Measurements from ENCODE around the gene PADI6.
"Not testable (repeated sequence)": the region's sequence is repeated elsewhere in the genome, so short reads cannot be mapped to it uniquely, and the experiment has no call there.

The PADI6 gene

DNA sequence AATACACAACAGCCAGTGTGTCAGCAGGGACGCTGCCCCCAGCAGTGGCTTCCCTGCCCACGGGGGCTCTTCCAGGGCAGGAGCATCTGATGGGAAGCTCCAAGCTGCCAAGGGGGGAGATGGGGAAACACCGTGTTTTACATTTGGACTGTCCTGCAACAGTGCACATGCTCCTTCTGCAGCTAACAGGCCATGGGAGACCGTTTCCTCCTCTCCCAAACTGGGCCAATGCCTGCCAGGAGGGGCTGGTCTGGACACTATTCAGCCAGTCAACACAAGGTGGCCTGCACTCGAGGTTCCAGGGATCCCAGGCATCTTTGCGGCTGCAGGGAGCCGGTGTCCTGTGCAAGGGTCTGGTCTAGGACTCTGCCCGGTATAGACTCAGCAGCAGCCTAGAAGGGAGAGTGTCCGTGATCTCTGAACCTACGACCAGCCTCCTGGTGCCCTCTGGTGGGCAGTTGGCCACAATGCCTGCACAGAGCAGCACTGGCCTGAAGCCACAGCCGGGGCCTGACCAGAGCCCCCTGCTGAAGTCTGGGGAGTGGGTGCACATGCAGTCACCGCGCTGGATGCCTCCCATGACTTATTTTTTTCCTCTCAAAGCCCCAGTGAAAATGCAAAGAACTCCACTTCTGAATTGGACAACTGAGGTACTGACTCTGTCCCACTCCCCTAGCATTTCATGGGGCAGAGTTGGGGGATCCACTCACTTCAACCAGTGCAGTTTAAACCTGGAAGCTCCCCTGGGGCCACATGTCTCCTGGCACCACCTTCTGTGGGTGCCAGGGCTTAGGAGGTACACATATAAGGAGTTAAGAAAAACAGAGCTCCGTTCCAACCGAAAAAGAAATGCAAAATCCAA is 34.1 kb downstream of the PADI6 start:
- peak; percentile 26 for DNase-seq

DNA sequence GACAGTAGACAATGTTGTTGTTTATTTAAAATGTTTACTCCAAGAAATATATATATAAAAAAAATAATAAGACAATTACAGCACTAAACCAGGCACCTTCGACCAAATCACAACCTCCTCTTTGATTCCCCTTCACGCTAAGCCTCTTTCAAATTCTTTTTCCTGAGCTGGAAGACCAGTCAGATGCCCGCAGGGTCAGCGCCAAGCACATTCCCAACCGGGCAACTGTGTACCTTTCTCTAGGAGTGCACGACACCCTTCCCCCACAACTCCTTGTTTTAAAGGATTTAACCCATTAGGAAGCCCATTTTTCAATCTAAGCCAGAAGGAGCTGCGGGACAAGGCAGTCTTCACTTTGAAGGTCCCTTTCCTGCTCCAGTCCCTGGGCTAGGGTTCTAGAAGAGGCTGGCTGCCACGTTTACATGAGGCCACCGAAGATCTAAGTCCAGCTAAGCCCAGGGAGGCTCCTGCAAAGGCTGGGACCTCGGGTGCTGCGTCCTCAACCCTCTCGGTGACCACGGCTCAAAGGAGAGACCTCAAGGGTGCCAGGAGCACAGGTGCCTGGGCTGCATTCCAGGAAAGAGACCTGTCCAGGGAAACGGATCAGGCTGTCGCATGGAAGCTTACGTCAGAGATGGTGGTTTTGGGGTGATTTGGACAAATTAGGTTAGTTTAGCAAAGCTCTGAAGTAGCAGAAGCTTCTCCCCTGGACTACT is 34.9 kb downstream of the PADI6 start:
- DNase-seq: not testable (repeated sequence)

DNA sequence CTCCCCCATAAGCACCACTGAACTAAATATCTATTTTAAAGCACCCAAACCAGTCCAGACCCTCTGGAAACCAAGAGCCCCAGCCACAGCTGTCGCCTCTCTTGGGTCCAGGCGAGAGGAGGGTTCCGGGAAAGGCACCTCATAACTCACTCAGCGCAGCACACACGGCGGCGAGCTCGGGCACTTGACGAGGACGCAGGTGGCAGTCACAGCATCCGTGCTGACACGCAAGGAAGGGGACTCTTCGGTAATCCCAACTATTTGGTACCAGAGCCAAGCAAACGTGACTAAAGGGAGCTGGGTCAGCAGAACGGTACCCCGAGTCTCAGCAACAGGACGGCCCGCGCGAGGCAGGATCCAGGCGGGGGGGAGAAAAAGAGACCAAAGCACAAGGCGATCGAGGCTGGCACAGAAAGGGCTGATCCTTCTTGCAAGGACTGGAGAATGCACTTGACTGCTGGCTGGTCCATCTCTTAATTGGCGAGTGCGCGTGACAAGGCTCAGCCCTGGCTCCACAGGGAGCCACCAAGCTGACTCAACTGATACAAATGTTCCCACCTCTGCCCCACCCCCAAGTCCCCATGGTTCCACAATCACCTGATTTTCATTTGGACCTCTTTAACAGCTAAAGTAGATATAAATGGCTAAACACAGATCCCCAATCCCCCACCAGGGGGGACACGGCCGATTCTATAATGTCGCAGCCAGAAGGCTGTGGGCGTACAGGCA is 36.0 kb downstream of the PADI6 start:
- not testable (repeated sequence) for DNase-seq

DNA sequence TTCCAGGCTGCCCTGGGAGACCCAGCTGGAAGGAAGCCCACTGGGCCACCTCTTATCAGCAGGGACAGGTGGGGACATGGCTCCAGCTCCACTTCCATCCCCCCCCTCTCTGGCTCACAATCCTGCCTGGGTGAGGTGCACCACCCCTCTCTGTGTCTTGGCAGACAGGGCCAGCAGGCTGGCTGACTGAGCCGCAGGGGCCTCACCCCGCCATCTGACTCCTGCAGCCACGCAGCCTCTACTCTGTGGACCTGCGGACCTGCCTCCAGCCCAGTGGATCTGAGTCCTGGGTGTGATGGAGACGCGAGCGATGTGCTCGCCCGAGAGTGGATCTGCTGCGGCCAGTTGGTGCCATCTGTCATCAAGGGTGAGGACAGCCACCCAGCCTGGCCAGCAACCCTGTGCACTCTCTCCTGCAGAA is 37.4 kb downstream of the PADI6 start:
- DNase-seq: no peak

DNA sequence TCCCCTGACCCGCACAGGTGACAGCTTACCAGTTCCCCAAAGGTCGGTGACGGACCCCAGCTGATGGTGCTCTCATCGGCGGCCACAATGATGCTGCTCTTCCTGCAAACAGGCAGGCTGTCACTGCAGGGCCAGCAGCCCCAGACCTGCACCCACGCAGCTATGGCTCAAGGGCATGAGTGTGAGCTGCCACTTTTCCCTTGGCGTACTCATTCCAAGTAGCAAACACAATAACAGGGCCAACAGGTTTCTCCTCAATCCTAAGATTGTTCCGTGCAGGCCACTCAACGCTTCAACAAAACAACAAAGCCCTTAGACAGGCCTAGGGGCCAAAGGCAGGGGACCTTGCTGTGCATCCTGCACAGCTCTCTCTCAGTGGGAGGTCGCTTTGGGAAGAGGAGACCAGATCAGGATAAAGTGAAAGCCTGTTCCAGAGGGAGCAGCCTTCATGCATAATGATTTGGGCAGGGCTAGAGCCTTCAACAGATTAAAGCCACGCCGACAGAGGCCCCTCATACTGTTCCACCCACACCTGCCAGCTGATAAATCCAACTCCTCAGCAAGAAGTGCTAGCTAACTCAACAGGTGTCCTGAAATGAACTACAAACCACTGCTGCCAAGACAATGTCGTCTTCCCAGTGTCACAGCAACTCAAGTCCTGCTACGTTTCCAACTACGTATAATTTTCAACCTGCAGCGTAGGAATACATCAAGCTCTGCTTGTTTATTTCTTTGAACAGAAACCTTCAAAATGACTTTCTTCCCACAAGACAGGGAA is 40.3 kb downstream of the PADI6 start:
- no peak for DNase-seq

DNA sequence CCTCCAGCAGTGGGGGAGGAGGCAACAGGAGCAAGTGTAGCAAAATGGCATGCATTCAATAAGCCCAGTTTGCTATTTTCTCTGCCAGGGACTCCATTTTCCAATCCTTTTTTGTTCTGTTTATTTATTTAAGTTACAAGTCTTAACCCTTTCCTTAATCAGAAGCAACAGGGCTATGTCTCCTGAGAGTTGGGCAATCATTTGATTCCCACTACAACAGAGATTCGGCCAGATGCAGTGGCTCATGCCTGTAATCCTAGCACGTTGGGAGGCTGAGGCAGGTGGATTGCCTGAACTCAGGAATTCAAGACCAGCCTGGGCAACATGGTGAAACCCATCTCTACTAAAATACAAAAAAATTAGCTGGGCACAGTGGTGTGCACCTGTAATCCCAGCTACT is 42.0 kb downstream of the PADI6 start:
- DNase-seq: no peak

DNA sequence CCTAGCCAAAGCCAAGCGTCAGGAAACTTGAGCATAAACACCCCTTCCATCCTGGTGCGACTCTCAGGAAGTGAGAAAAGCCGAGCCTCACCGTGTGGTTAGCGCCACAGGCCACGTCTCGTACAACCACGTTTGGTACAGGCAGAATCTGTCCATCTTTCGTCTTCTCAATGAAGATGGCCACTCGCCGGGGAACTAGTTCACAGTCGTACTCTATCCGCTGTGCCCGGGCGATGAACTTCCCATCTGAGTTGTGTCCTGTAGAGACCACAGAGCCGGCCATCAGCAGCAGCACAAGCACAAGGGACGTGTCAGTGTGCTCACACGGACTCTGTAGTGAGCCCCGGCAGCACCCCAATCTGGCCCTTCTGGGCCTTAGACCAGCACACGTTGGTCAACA is 44.4 kb downstream of the PADI6 start:
- DNase-seq: no peak

DNA sequence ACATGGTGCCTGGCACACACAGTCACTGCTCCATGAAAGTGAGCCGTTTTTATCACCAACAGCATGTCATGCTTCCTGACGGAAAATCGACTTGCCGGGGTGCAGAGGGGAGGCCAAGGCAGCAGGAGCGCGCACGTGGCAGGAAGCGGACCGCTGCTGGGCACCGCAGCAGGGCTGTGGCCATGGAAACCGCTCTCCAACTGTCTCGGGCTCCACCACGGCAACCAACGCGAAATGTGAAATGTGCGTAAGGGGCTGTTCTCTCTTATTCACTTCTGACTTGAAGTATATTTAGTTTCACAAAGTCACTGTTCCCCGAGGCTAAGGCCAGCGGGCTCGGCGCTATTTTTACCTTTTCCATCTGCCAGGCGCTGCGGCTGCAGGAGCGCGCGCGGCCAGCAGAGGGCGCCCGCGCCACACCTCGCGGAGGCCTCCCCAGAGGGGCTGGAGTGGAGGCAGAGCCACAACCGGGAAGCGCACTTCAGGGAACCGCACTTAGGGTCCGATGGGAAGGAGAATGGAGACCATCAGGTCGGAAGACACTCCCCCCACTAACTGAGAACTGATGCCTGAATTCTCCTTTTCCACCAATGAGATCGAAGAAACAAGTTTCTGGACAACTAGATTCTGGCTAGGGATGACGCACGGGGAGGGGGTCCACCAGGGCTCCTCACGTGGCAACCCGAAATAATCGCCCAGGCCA is 47.8 kb downstream of the PADI6 start:
- DNase-seq: peak; percentile 46

DNA sequence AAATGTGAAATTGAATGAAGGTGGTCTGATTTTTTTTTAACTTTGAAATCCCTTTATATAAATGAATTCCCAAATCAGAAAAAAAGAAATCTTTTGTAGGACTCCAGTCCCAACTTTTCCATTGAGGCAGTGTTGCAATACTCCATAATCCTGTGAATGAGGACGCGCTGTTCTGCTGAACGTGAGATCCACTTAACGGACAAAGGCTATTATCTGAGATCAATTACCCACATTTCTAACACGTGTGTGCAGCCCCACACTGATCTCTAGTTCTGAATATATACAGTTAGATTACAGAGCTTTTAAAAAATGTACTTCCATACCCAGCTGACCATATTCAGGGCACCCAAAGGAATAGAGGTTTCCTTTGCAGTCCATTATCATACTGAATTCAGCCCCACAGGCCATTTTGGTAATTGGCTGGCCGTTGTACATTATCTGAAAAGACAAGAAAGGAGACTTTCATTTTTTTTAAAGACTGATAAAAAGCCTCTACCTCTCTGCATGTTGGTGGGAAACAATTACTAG is 48.5 kb downstream of the PADI6 start:
- DNase-seq: no peak

DNA sequence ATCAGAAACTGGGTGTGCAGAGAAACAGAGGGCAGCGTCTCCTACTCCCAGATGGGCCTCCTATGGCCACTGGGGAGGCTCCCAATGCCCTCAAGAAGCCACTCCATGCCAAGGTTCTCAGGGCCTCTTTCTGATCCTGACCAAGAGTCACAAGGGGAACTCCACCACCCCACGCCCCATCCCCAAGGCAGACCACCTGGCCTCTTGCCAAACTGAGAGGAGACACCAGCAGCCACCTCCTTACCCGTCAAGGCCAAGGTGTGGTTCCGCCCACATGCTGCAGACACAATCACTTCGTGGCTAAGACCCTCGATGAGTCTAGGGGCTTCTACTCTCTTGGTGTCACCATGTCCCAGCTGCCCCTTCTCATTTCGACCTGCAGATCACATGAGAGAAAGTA is 50.5 kb downstream of the PADI6 start:
- no peak for DNase-seq

DNA sequence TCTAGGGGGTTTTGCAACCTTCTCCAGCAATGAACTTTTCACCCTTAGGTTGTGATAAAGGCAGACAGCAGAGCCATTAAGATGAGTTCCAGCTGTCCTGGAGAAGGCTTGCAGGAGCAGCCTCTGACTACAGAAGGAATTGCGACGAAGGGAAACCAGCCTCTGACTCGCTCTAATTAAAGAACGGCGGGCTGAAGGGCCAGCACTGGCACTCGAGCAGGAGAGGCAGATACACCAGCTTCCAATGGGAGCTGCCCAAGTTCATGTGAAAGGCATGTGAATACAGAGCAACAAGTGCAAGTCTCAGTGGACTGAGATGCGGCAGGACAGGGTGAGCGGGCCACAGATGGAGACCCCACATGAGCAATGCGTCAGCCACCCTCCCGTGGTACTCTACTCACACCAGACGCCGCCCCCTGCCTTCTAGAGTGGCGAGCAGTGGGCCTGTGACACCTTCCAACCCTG is 51.8 kb downstream of the PADI6 start:
- DNase-seq: no peak

DNA sequence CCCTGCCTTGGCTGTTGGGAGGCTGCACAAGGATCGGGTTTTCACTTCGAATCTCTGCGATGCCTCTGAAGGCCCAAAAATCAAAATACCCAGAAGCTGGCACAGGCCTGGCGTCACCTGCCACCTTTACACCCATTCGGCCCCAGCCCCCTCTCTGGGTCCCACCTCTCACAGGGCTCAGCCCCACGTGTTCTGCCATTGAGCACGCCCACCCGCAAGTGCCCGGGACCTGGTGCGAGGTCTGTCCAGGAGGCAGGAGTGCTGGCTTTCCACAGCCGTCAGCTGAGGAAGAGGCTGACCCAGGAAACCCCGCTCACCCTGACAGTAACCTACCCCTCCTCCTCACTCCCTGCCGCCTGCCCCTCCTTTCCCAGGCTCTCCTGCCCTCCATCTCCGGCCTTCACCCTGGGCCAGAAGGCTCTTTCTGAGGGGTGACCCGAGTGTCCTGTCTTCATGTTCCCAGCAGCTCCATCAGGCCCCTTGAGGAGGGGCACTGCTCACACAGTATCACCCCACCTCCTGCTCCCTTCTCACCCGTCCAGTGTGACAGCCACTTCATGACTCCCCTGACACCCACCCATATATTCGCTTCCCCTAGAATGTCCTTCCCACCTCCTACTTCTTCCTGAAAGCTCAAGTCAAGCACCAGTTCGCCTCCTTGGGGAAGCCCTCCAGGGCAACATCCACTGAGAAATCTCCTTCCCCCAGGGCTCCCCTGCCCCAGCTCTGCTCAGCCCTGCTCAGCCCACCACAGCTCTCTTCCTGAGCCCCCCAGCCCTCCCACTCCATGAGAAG is 54.0 kb downstream of the PADI6 start:
- no peak for DNase-seq

DNA sequence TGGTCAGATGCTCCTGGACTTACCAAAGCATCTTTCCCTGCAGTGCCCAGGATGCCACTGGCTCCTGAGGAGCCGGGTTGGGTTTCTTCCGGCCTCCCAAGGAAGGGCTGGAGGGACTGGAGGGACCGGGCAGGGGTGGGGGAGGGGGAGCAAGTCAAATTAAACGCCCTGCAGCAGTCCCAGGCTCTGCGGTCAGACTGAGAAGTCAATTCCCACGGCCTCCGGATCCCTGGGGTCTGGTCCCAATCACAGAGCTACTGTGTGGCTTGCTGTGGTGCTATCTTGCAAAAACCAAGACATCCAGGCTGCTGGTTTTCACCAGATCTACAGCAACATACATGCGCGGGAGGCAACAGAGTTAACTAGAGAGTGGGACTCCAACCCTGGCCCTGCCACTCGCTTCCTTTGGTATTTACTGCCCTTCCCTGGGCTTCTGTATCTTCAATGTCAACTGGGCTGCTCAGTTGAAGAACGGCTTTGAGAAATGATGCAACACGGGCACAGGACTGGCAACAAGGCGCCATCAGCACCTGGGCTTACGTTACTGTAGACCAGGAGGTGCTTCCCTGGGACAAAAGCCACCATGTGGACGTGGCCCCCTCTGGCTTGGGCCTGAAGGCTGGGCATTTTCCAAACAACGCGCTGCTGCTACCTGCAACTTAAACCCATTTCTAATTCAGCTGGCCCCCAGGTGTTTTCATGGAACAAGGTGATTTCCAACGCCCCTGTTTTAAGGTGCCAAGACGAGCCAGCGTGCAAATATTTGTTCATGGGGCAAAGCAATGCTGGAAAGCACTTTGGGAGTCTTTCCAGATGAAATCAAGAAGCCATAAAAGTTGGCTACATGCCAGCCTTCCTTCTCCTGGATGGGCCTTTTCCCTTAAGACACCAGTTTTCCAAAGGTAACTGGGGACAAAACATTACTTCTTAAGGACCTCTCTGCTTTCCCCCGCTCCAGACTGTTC is 56.0 kb downstream of the PADI6 start:
- DNase-seq: no peak

DNA sequence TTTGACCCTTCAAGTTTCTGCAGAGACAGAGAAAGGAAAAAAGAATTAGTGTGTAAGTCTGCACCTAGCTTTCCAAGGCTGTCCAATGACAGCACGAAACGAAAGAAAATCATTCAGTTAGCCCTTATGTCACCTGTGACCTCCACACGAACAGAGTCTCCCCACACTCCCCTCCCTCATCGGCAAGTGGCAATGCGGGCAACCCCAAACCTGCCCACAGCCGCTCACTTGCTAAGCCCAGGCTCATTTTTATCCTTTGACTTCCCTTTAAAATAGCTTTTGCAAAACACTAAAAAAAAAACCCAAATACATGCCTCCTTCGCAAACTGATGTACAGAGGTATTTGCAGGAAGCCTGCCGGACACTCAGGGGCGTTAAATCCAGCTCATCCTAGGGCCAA is 57.2 kb downstream of the PADI6 start:
- no peak for DNase-seq

DNA sequence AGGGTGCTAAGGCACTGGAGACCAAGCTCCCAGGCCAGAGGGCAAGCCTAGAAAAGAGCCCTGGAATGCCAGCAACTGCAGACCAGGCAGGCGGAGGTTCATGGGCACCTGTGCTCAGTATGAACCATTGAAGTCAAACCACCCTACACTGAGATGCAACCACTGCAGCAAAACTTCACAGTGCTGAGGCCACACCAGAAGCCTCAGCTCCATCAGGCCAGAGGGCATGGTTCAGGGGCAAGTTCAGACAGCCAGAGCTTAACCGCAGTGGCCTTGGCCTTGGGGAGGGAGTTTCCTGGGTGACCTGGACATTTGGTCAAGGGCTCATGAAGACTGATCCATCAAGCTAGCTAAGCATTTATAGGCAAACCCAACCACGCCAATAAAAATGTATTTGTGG is 60.4 kb downstream of the PADI6 start:
- DNase-seq: no peak

DNA sequence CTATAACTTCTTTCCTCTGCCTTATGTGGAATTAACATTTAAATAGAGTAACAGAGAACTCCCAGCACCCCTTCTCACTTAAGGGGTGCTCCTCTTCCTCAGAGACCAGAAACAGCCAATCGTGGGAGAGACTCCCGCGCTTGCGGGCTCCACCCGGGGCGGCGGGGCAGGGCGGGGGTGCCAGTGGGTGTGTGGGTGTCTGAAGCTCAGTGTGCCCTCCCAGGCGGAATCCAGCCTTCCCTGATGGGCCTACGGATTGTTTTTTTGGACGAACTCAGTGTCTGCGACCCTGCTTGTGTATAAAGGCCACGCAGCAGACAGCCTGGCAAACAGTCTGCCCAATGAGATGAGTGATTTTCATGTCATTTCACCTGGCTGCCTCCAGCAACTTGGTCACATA is 61.3 kb downstream of the PADI6 start:
- no peak for DNase-seq

DNA sequence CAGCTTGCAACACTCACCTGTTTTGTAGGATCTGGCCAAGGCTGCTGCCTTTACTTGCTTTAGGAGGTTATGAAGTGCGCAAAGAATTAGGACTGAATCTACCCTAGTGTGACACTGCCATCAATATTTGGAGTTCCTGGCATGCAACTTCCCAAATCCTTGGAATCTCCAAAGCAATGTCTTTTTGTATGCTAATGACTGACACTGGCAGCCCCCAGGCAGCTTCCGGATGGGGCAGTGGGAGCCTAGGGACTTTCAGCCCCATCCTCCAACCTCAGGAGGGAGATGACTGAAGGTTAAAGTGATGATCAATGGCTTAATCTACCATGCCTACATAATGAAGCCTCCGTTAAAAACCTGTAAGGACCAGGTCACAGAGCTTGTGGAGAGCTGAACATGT is 62.0 kb downstream of the PADI6 start:
- DNase-seq: no peak

DNA sequence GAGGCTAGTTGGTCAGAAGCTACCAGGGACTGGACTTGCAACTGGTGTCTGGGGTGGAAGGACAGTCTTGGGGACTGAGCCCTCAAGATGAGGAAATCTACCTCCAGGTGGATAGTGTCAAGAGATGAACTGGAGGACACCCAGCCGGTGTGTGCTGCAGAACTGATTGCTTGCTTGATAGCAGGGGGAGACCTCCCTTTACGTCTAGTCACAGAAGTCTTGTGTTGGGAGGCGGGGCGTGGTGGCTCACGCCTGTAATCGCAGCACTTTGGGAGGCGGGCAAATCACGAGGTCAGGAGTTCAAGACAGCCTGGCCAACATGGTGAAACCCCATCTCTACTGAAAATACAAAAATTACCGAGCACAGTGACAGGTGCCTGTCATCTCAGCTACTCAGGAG is 62.6 kb downstream of the PADI6 start:
- DNase-seq: no peak

DNA sequence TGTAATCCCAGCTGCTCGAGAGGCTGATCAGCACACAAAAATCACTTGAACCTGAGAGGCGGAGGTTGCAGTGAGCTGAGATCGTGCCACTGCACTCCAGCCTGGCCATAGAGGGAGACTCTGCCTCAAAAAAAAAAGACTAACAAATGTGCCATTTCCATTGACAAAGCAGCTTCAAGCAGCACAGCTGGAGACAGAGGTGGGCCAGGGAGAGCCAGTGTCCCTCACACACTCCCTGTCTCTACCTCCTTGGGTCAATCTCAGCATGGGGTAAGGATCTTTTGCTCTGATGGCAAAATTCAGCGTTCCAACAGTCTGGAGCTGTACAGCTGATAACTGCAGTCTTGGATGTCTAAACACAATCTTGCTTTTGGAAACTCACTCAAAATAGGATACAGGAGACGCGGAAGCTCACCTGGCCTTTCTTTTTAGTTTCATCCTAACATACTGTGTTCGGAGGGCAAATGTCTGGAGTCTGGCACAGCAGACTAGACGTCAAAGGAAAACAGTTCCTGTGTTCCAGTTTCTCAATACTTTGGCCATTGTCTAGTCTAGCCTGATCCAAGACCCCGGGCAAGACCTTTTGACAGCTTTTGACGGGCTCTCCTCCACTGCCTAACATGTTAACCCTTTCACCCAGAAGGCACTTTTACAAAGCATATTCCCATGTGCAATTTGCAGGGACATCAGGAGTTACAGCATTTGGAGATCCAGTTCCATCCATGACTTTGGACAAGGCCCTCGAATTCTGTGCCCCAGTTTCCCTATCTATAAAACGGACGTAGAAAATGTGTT is 64.6 kb downstream of the PADI6 start:
- DNase-seq: no peak

Data from stimulated activated CD4-positive, alpha-beta T cell treated with anti-CD3 and anti-CD28 coated beads, Interleukin-1b, Interleukin-23, amount 100 ng/mL, for 48 hours (primary cell).